ENCODE measurements around the gene RYR1. TPM values are rescaled to one million over a fixed set of nuclear protein-coding genes. Genes with fewer than 3 reads are reported as not detected.

RYR1 gene
- total and polyA plus RNA-seq, 2 donors (not counting 1 experiment from before 2014, with no cell fraction given) = 0.43 to 3.8 TPM

DNA sequence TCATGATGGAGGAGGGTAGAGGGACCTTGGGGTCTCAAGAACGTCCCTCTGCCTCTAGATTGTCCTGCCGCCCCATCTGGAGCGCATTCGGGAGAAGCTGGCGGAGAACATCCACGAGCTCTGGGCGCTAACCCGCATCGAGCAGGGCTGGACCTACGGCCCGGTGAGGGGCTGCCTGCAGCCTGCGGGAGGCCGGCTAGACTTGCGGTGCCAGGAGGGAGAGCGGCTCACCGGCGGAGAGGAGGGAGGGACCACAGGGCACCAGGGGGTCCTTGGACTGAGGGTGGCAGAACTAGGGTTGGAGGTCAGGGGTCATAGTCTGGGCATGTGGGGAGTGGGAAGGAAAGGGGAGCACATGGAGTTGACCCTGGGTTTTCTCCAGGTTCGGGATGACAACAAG, 29.9 kb downstream of the RYR1 start:
- WGBS (ENCODE audit: insufficient coverage) = 93% methylated on average over 18 of the region's 18 CpGs
- H3K27me3 Mint-ChIP-seq = peaks cover 25% of the 10 kb centered on the region
- Histone ChIP-seq H3K36me3 (replicated peaks in 1 of 2; ENCODE audit: control extremely low read depth in 1 of 2, control insufficient read depth in 1 of 2, extremely low read depth in 1 of 2, insufficient read depth in 2 of 2, low read length in 1 of 2) (no peaks in the 10 kb centered on the region), H3K27me3 (replicated peaks in 1 of 4; ENCODE audit: control extremely low read depth in 1 of 4, control insufficient read depth in 3 of 4, insufficient read depth in 4 of 4, low read length in 3 of 4) (peaks cover 0 to 8% (median 0%) of the 10 kb centered on the region in 4 experiments), H3K27ac (ENCODE audit: low read length in 2 of 2) (no peak overlapping the region), H4K20me1 (ENCODE audit: control insufficient read depth, insufficient read depth, low read length, poor library complexity, severe bottlenecking) (no peaks in the 10 kb centered on the region), H3K9ac (ENCODE audit: low read length) (no peak overlapping the region), H3K4me3 (ENCODE audit: control extremely low read depth in 1 of 5, extremely low read depth in 1 of 5, insufficient read depth in 1 of 5, low read depth in 2 of 5, low read length in 4 of 5) (no peak overlapping the region), H3K9me3 (ENCODE audit: control extremely low read depth in 1 of 3, control insufficient read depth in 2 of 3, insufficient read depth in 1 of 3, low read length in 2 of 3) (peaks cover 0 to 13% (median 0%) of the 10 kb centered on the region in 3 donors), H2AFZ (ENCODE audit: insufficient read depth, low read depth, low read length, poor library complexity, severe bottlenecking) (no peak overlapping the region), H3K79me2 (ENCODE audit: control insufficient read depth, insufficient read depth, low read length) (no peaks in the 10 kb centered on the region), H3K4me1 (ENCODE audit: control insufficient read depth in 2 of 2, insufficient read depth in 2 of 2, low read length in 2 of 2) (no peaks in the 10 kb centered on the region), H3K4me2 (replicated peaks; ENCODE audit: low read depth, low read length, poor library complexity, severe bottlenecking) (no peak overlapping the region)
- H3K9me3 Mint-ChIP-seq (ENCODE audit: insufficient read depth) = no peaks in the 10 kb centered on the region
- TF ChIP-seq, protein P1, sequence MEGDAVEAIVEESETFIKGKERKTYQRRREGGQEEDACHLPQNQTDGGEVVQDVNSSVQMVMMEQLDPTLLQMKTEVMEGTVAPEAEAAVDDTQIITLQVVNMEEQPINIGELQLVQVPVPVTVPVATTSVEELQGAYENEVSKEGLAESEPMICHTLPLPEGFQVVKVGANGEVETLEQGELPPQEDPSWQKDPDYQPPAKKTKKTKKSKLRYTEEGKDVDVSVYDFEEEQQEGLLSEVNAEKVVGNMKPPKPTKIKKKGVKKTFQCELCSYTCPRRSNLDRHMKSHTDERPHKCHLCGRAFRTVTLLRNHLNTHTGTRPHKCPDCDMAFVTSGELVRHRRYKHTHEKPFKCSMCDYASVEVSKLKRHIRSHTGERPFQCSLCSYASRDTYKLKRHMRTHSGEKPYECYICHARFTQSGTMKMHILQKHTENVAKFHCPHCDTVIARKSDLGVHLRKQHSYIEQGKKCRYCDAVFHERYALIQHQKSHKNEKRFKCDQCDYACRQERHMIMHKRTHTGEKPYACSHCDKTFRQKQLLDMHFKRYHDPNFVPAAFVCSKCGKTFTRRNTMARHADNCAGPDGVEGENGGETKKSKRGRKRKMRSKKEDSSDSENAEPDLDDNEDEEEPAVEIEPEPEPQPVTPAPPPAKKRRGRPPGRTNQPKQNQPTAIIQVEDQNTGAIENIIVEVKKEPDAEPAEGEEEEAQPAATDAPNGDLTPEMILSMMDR (IDR thresholded peaks at IDR 0.05) = no peak
- TF ChIP-seq EZH2 (IDR thresholded peaks at IDR 0.05; ENCODE audit: borderline replicate concordance, insufficient read depth, low read depth, low read length, poor library complexity, severe bottlenecking) = no peak
- H3K4me3 Mint-ChIP-seq = no peak overlapping the region
- no peaks in the 10 kb centered on the region for H3K4me1 Mint-ChIP-seq
- no peak for ATAC-seq (ENCODE audit: low read depth)
- POLR2A ChIA-PET = no interaction called here
- no peak for DNase-seq
- intact Hi-C loops (cut with micrococcal nuclease) = no loop called here
- H3K27ac Mint-ChIP-seq = no peak overlapping the region
- CTCF ChIA-PET = no interaction called here

DNA sequence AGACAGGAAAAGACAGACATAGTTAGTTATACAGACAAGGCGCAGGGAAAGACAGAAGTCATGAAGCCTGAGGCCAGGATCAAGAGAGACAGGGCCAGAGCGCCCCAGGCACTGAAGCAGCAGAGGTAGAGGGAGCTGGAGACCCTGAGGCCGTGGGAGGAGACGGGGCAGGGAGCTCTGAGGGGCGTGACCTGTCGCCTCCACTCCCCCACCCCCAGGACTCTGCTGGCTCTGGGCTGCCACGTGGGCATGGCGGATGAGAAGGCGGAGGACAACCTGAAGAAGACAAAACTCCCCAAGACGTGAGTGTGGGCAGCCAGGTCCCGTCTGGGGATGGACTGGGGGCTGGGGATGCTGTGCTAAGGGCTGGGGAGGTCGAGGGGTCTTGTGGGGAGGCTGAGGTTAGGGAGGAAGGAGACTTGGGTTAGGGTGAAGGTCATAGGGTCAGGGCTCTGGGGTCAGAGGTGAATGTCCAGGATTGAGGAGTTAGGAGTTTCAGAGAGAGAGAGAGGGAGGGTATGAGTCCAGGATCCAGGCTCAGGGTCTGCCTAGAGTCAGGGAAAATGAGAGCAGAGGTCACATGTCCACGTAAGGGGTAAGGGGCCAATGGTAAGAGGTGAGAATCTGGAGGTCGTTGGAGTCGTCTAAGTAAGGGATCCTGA, 31.1 kb downstream of the RYR1 start:
- H3K9me3 ChIP-seq (ENCODE audit: control extremely low read depth in 1 of 3, control insufficient read depth in 2 of 3, insufficient read depth in 1 of 3, low read length in 2 of 3) = peaks cover 0 to 9% (median 0%) of the 10 kb centered on the region in 3 donors
- intact Hi-C loops (cut with micrococcal nuclease) = no loop called here
- Mint-ChIP-seq H3K9me3 (ENCODE audit: insufficient read depth) (no peaks in the 10 kb centered on the region), H3K4me1 (no peaks in the 10 kb centered on the region), H3K27me3 (peaks cover 22% of the 10 kb centered on the region), H3K27ac (no peak overlapping the region), H3K4me3 (no peak overlapping the region)
- no peaks in the 10 kb centered on the region for H3K36me3 ChIP-seq (replicated peaks in 1 of 2; ENCODE audit: control extremely low read depth in 1 of 2, control insufficient read depth in 1 of 2, extremely low read depth in 1 of 2, insufficient read depth in 2 of 2, low read length in 1 of 2)
- POLR2A ChIA-PET = no interaction called here
- H4K20me1 ChIP-seq (ENCODE audit: control insufficient read depth, insufficient read depth, low read length, poor library complexity, severe bottlenecking) = no peaks in the 10 kb centered on the region
- H3K27me3 ChIP-seq (replicated peaks in 1 of 4; ENCODE audit: control extremely low read depth in 1 of 4, control insufficient read depth in 3 of 4, insufficient read depth in 4 of 4, low read length in 3 of 4) = peaks cover 0 to 5% (median 2%) of the 10 kb centered on the region in 4 experiments
- WGBS (ENCODE audit: insufficient coverage) = 72% methylated on average over 13 of the region's 15 CpGs
- no peaks in the 10 kb centered on the region for H3K4me1 ChIP-seq (ENCODE audit: control insufficient read depth in 2 of 2, insufficient read depth in 2 of 2, low read length in 2 of 2)
- CTCF ChIA-PET = no interaction called here
- no peak overlapping the region for H3K27ac ChIP-seq (ENCODE audit: low read length in 2 of 2)
- TF ChIP-seq, protein P1 (IDR thresholded peaks at IDR 0.05) = no peak
- no peak for TF ChIP-seq EZH2 (IDR thresholded peaks at IDR 0.05; ENCODE audit: borderline replicate concordance, insufficient read depth, low read depth, low read length, poor library complexity, severe bottlenecking)
- no peak overlapping the region for H3K4me3 ChIP-seq (ENCODE audit: control extremely low read depth in 1 of 5, extremely low read depth in 1 of 5, insufficient read depth in 1 of 5, low read depth in 2 of 5, low read length in 4 of 5)
- no peak overlapping the region for H3K4me2 ChIP-seq (replicated peaks; ENCODE audit: low read depth, low read length, poor library complexity, severe bottlenecking)
- H3K9ac ChIP-seq (ENCODE audit: low read length) = no peak overlapping the region
- no peak overlapping the region for H2AFZ ChIP-seq (ENCODE audit: insufficient read depth, low read depth, low read length, poor library complexity, severe bottlenecking)
- H3K79me2 ChIP-seq (ENCODE audit: control insufficient read depth, insufficient read depth, low read length) = no peaks in the 10 kb centered on the region
- ATAC-seq (ENCODE audit: low read depth) (no peak), DNase-seq (no peak)

Data from B cell (primary cell).